HepG2 (cell line): Measurements from ENCODE around the gene TTC23L. TPM values are rescaled to one million over a fixed set of nuclear protein-coding genes. Genes with fewer than 3 reads are reported as not detected.

ENCODE experiments used
- ATAC-seq: fragments of 200-7000 bp; cut with Tn5 transposase; 3 replicates; pipeline ENCODE4 v1.9.1; 2020; ENCODE audit warnings: mild to moderate bottlenecking, moderate library complexity
- BruUV-seq: library from RNA; stranded (reverse); fragments of 400-500 nt; replicated peaks from 2 replicates; lab custom pipeline; 2021; lab: Mats Ljungman, UMichigan
- CTCF ChIA-PET: fragments of 300-600 bp; formaldehyde crosslinking; extraction: SDS; loops from one replicate; lab custom pipeline; 2021; ENCODE audit warnings: low total read pairs, inconsistent platforms, low intra/inter-chr PET ratio; lab: Yijun Ruan, JAX
- POLR2A ChIA-PET: fragments of 350-600 bp; sonication (Branson Sonifier 250); formaldehyde crosslinking; loops from one replicate; lab custom pipeline; 2020; ENCODE audit warnings: antibody characterized with exemption, inconsistent platforms; lab: Yijun Ruan, JAX
- DNase-seq: peaks from one replicate; pipeline ENCODE4 v3.0.0-alpha.2; 2015; ENCODE audit warnings: low spot score
- FAIRE-seq: peaks from 3 replicates; lab custom pipeline; 2011; peaks lifted over from hg19 to GRCh38; lab: Jason Lieb, UNC
- H2AFZ ChIP-seq: one replicate; pipeline ENCODE4 v1.6.1; 2011; ENCODE audit warnings: low read length, inconsistent platforms
- H3K27ac ChIP-seq: fragments of 300-600 bp; 3 replicates; pipeline ENCODE4 v1.8.0; 2011; ENCODE audit warnings: mixed run types, mild to moderate bottlenecking, mixed read lengths, low read length, inconsistent platforms; ENCODE audit not compliant: insufficient read depth; ENCODE audit errors: extremely low read length
- H3K27me3 ChIP-seq, 2 experiments: fragments of 200-600 bp in 1 of 2; 2 replicates in 1 of 2; 3 replicates in 1 of 2; pipeline versions ENCODE4 v1.6.0 to v1.8.0; 2011; ENCODE audit warnings: low read length in 2 of 2, mild to moderate bottlenecking in 2 of 2, moderate library complexity in 2 of 2, inconsistent platforms in 1 of 2; ENCODE audit not compliant: insufficient read depth in 2 of 2, control insufficient read depth in 1 of 2
- H3K36me3 ChIP-seq, 2 experiments: fragments of 200-600 bp in 1 of 2; replicated peaks in 1 of 2; 2 replicates in 1 of 2; 3 replicates in 1 of 2; pipeline versions ENCODE4 v1.5.1 to v1.8.0; 2011; ENCODE audit warnings: low read length in 2 of 2, inconsistent platforms in 1 of 2; ENCODE audit not compliant: insufficient read depth in 2 of 2, control insufficient read depth in 1 of 2
- H3K4me1 ChIP-seq: 2 replicates; pipeline ENCODE4 v1.5.1; 2012; ENCODE audit warnings: low read length, inconsistent platforms; ENCODE audit not compliant: insufficient read depth
- H3K4me2 ChIP-seq: 2 replicates; pipeline ENCODE4 v1.6.0; 2011; ENCODE audit warnings: low read depth, low read length, inconsistent platforms
- H3K4me3 ChIP-seq, 3 experiments: fragments of 200-600 bp in 1 of 3; sonication (generic), shearing (Covaris generic) in 1 of 3; replicated peaks in 1 of 3; 2 replicates each; pipeline ENCODE4 v1.5.1; 2011 to 2016; ENCODE audit warnings: low read length in 3 of 3, inconsistent platforms in 2 of 3, low read depth in 2 of 3, mild to moderate bottlenecking in 2 of 3, control low read depth in 1 of 3, mixed read lengths in 1 of 3; ENCODE audit not compliant: insufficient read depth in 1 of 3
- H3K79me2 ChIP-seq: one replicate; pipeline ENCODE4 v1.6.1; 2011; ENCODE audit warnings: low read length, inconsistent platforms; ENCODE audit not compliant: insufficient read depth
- H3K9ac ChIP-seq: 2 replicates; pipeline ENCODE4 v1.6.0; 2011; ENCODE audit warnings: mild to moderate bottlenecking, low read depth, low read length, inconsistent platforms; ENCODE audit not compliant: insufficient read depth
- H3K9me3 ChIP-seq: 2 replicates; pipeline ENCODE4 v1.5.1; 2012; ENCODE audit warnings: mild to moderate bottlenecking, low read length
- H4K20me1 ChIP-seq: 2 replicates; pipeline ENCODE4 v1.6.0; 2011; ENCODE audit warnings: inconsistent platforms, mild to moderate bottlenecking, low read length, moderate library complexity; ENCODE audit not compliant: insufficient read depth
- CBFB ChIP-seq: sonication (generic); formaldehyde crosslinking; IDR thresholded peaks from 2 replicates; pipeline ENCODE4 v1.4.0; 2020; ENCODE audit warnings: missing genetic modification reagents
- HOXA9 ChIP-seq: sonication (generic); formaldehyde crosslinking; IDR thresholded peaks from 2 replicates; pipeline ENCODE4 v1.8.1; 2022; ENCODE audit warnings: missing genetic modification reagents, mild to moderate bottlenecking, moderate library complexity, borderline replicate concordance
- ZNF230 ChIP-seq: sonication (generic); formaldehyde crosslinking; IDR thresholded peaks from 2 replicates; pipeline ENCODE4 v1.4.0; 2020; ENCODE audit warnings: mild to moderate bottlenecking, missing genetic modification reagents
- ZNF670 ChIP-seq: sonication (generic); formaldehyde crosslinking; IDR thresholded peaks from 2 replicates; pipeline ENCODE4 v1.8.0; 2022; ENCODE audit warnings: mild to moderate bottlenecking, missing genetic modification reagents, borderline replicate concordance
- WGBS: methylation state at CpG from one replicate; pipeline ENCODE4 v1.1.6; 2017; ENCODE audit warnings: low lambda C conversion rate; 5-methylcytosine and 5-hydroxymethylcytosine counted together
- in situ Hi-C: cut with HindIII; loops from 2 replicates; pipeline ENCODE4 v1.10.0; 2017; ENCODE audit warnings: low pct_unique_long_range_greater_than_20kb; ENCODE audit not compliant: extremely low pct_ligation_motif_present
- intact Hi-C: fragments of 100-400 bp; cut with micrococcal nuclease; formaldehyde crosslinking; loops from one replicate; pipeline ENCODE4 v1.10.0; 2022; ENCODE audit not compliant: unreplicated experiment
- polyA plus RNA-seq, 8 experiments: library from polyadenylated mRNA; depleted of rRNA in 3 of 8; stranded (reverse) in 7 of 8; unstranded in 1 of 8; fragments of >200 nt; fragmentation: Illumina TruSeq in 4 of 8; extraction: Trizol in 4 of 8; gene quantifications; 2 replicates each; pipeline versions ENCODE4 v1.2.1 to v1.2.3, GENCODE V29; 2011 to 2016; ENCODE audit warnings: low read depth in 4 of 8, missing spikeins in 1 of 8, mixed read lengths in 1 of 8; ENCODE audit not compliant: insufficient read depth in 1 of 8
- total RNA-seq, 5 experiments: library from RNA; depleted of rRNA; stranded (reverse); fragments of >200 nt; fragmentation: Illumina TruSeq; extraction: Trizol; gene quantifications; 2 replicates each; pipeline ENCODE4 v1.2.3, GENCODE V29; 2016; ENCODE audit warnings: low read depth in 1 of 5
- TF ChIP-seq, protein P1 (sequence below): sonication (generic); formaldehyde crosslinking; IDR thresholded peaks from 2 replicates; pipeline ENCODE4; 2020; ENCODE audit warnings: missing genetic modification reagents, mild to moderate bottlenecking, borderline replicate concordance
- TF ChIP-seq, protein P2 (sequence below): sonication (generic); formaldehyde crosslinking; IDR thresholded peaks from 2 replicates; pipeline ENCODE4 v1.8.1; 2023; ENCODE audit warnings: mild to moderate bottlenecking, moderate library complexity, missing genetic modification reagents
- TF ChIP-seq, protein P3 (sequence below): sonication (generic); formaldehyde crosslinking; IDR thresholded peaks from 2 replicates; pipeline ENCODE4 v1.8.0; 2022; ENCODE audit warnings: mild to moderate bottlenecking, missing genetic modification reagents, borderline replicate concordance

The TTC23L gene
- total and polyA plus RNA-seq, 2 of the 13 experiments (the other 11 are each of a cell fraction or from before 2014, with no cell fraction given), result 0.37 to 1.4 TPM

DNA sequence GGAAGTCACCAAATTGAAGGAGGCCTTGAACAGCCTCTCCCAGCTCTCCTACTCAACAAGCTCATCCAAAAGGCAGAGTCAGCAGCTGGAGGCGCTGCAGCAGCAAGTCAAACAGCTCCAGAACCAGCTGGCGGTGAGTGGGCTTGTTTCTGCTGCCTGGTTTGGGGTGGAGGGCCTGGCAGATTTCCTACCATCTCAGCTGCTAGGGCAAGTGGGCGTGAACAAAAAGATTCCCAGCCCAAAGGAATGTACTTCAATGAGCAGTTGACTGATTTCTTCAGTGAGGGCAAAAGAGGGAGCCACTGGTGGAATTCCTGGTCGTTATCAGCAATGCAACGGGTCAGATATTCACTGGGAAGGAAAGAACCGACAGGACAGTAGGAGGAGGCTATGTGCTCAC lies 12.6 kb upstream of the TTC23L start:
- ChIA-PET CTCF (no interaction called here), POLR2A (no interaction called here)
- no peak overlapping the region for H3K4me3 ChIP-seq
- no peak for DNase-seq
- WGBS, result 97% methylated on average over 6 of the region's 6 CpGs
- intact Hi-C loops (no loop called here), in situ Hi-C loops (no loop called here)
- no peak overlapping the region for H2AFZ ChIP-seq
- H3K4me2 ChIP-seq, result no peak overlapping the region
- FAIRE-seq, result no peak
- ATAC-seq, result no peak
- no peaks in the 10 kb centered on the region for H3K4me1 ChIP-seq
- no peak overlapping the region for H3K9ac ChIP-seq
- no peaks in the 10 kb centered on the region for H3K27me3 ChIP-seq
- BruUV-seq, result no TSS peak
- no peaks in the 10 kb centered on the region for H3K9me3 ChIP-seq
- no peak overlapping the region for H3K27ac ChIP-seq
- H3K36me3 ChIP-seq, result peaks cover 7 to 30% of the 10 kb centered on the region in 2 experiments; a peak in 4 of 5 replicates
- no peak for TF ChIP-seq ZNF670 (CRISPR knock-in tag)
- TF ChIP-seq, protein P1, sequence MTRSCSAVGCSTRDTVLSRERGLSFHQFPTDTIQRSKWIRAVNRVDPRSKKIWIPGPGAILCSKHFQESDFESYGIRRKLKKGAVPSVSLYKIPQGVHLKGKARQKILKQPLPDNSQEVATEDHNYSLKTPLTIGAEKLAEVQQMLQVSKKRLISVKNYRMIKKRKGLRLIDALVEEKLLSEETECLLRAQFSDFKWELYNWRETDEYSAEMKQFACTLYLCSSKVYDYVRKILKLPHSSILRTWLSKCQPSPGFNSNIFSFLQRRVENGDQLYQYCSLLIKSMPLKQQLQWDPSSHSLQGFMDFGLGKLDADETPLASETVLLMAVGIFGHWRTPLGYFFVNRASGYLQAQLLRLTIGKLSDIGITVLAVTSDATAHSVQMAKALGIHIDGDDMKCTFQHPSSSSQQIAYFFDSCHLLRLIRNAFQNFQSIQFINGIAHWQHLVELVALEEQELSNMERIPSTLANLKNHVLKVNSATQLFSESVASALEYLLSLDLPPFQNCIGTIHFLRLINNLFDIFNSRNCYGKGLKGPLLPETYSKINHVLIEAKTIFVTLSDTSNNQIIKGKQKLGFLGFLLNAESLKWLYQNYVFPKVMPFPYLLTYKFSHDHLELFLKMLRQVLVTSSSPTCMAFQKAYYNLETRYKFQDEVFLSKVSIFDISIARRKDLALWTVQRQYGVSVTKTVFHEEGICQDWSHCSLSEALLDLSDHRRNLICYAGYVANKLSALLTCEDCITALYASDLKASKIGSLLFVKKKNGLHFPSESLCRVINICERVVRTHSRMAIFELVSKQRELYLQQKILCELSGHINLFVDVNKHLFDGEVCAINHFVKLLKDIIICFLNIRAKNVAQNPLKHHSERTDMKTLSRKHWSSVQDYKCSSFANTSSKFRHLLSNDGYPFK, result no peak
- TF ChIP-seq HOXA9 (CRISPR knock-in tag), result no peak
- no peak for TF ChIP-seq ZNF230 (CRISPR knock-in tag)
- TF ChIP-seq CBFB (CRISPR knock-in tag), result no peak
- TF ChIP-seq, protein P2, sequence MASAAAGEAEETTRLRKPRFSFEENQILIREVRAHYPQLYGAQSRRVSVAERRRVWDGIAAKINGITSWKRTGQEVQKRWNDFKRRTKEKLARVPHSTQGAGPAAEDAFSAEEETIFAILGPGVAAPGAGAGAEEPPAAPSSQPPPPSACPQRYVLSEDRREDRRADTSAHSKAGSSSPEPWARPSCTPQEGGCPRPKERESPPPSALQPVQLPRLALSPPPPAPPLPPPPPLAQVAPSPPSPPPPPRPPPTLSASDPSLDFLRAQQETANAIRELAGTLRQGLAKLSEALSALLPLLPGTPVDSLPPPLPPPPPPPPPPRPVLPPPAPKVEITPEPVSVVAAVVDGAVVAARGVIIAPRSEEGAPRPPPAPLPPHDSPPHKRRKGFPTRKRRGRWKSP (CRISPR knock-in tag), result no peak
- TF ChIP-seq, protein P3, sequence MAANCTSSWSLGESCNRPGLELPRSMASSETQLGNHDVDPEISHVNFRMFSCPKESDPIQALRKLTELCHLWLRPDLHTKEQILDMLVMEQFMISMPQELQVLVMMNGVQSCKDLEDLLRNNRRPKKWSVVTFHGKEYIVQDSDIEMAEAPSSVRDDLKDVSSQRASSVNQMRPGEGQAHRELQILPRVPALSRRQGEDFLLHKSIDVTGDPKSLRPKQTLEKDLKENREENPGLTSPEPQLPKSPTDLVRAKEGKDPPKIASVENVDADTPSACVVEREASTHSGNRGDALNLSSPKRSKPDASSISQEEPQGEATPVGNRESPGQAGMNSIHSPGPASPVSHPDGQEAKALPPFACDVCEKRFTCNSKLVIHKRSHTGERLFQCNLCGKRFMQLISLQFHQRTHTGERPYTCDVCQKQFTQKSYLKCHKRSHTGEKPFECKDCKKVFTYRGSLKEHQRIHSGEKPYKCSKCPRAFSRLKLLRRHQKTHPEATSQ, result no peak
- H4K20me1 ChIP-seq, result no peaks in the 10 kb centered on the region
- H3K79me2 ChIP-seq, result no peaks in the 10 kb centered on the region
